GM19395 (cell line): Measurements from ENCODE around the gene ZSCAN16.

Experiments used
- ATAC-seq: cut with Tn5 transposase; IDR thresholded peaks from one replicate; pipeline ENCODE4 v1.9.1; 2021; ENCODE audit warnings: mild to moderate bottlenecking, moderate library complexity; ENCODE audit not compliant: unreplicated experiment

The ZSCAN16 gene

GRCh38 chr6:28167926-28168325, 43.5 kb downstream of the ZSCAN16 start:
- ATAC-seq: no peak

- ATAC-seq: no peak
Measured at GRCh38 chr6:28171271-28171670, 46.9 kb downstream of the ZSCAN16 start.

GRCh38 chr6:28172006-28172405, 47.6 kb downstream of the ZSCAN16 start:
- ATAC-seq: no peak

- no peak for ATAC-seq
Measured at GRCh38 chr6:28176373-28176772, 52.0 kb downstream of the ZSCAN16 start.
